H1 (cell line): Measurements from ENCODE around the gene KRT10.

ENCODE experiments used
- BRCA1 ChIP-seq: IDR thresholded peaks from 2 replicates; pipeline ENCODE4 v1.6.1; 2012; ENCODE audit warnings: low read depth, low read length, improper control_type of control experiment
- CREB1 ChIP-seq: IDR thresholded peaks from 2 replicates; pipeline ENCODE4 v1.6.1; 2012; ENCODE audit warnings: inconsistent platforms
- EZH2 ChIP-seq: fragments of 200-600 bp; sonication (generic); IDR thresholded peaks from 2 replicates; pipeline ENCODE4 v1.7.1; 2012; ENCODE audit warnings: low read depth, mild to moderate bottlenecking, moderate library complexity, low read length, inconsistent platforms; ENCODE audit not compliant: severe bottlenecking
- GTF2F1 ChIP-seq: IDR thresholded peaks from 2 replicates; pipeline ENCODE4 v1.6.1; 2012; ENCODE audit warnings: low read depth, low read length, improper control_type of control experiment, borderline replicate concordance
- MAFK ChIP-seq: IDR thresholded peaks from 2 replicates; pipeline ENCODE4 v1.6.1; 2012; ENCODE audit warnings: low read depth, mild to moderate bottlenecking, improper control_type of control experiment, low read length
- PHF8 ChIP-seq: fragments of 200-600 bp; sonication (generic); conservative IDR thresholded peaks from 2 replicates; pipeline ENCODE4 v1.7.1; 2012; ENCODE audit warnings: low read depth, mild to moderate bottlenecking, inconsistent platforms, low read length, moderate library complexity
- POLR2A ChIP-seq, 2 experiments: IDR thresholded peaks; 1 replicate in 1 of 2; 2 replicates in 1 of 2; pipeline ENCODE4 v1.6.1; 2011; ENCODE audit warnings: low read depth in 2 of 2, low read length in 2 of 2, mild to moderate bottlenecking in 2 of 2; ENCODE audit errors: control extremely low read depth in 1 of 2
- YY1 ChIP-seq: IDR thresholded peaks from 2 replicates; pipeline ENCODE4 v1.6.1; 2011; ENCODE audit warnings: low read depth, mild to moderate bottlenecking, low read length
- TF ChIP-seq, protein P1 (sequence below), 3 experiments: IDR thresholded peaks; 1 replicate in 2 of 3; 2 replicates in 1 of 3; pipeline versions ENCODE4 v1.5.1 to v1.6.1; 2011; ENCODE audit warnings: low read length in 3 of 3, mild to moderate bottlenecking in 3 of 3, inconsistent platforms in 2 of 3, low read depth in 1 of 3, moderate library complexity in 1 of 3; ENCODE audit not compliant: insufficient read depth in 1 of 3; ENCODE audit errors: control extremely low read depth in 1 of 3
- TF ChIP-seq, protein P2 (sequence below): IDR thresholded peaks from 2 replicates; pipeline ENCODE4 v1.6.1; 2011; ENCODE audit warnings: low read length, improper control_type of control experiment
- TF ChIP-seq, protein P3 (sequence below): fragments of 300-600 bp; sonication (generic); IDR thresholded peaks from 2 replicates; pipeline ENCODE4 v1.7.1; 2012; ENCODE audit warnings: low read length, moderate library complexity, mild to moderate bottlenecking, inconsistent platforms; ENCODE audit not compliant: insufficient replicate concordance

DNA sequence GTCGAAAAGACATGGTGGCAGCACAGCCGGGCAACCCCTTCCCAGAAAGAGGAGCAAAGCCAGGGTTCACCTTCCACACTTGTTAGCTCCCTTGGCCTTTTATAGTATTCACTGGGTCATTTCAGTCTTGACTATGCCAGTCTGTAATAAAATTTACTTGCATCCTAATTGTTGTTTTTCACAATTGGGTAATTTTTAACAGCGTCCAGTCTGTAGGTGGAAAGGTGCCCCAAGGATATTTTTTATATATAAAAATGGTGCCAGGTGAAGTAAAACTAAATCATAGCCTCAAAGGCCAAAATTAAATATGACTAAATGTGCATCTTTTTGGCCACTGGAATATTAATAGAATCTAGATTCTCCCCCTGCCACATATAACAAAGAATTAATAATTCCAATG, 50.3 kb downstream of the KRT10 start, which contains the start of gene KRT26:
- no peak for TF ChIP-seq CREB1
- no peak for TF ChIP-seq EZH2
- TF ChIP-seq PHF8 = no peak
- no peak for TF ChIP-seq YY1
- no peak for TF ChIP-seq POLR2A (IDR thresholded peaks at IDR 0.05; ENCODE audit: control extremely low read depth in 1 of 2, low read depth in 2 of 2, low read length in 2 of 2)
- no peak for TF ChIP-seq MAFK
- TF ChIP-seq, protein P1, sequence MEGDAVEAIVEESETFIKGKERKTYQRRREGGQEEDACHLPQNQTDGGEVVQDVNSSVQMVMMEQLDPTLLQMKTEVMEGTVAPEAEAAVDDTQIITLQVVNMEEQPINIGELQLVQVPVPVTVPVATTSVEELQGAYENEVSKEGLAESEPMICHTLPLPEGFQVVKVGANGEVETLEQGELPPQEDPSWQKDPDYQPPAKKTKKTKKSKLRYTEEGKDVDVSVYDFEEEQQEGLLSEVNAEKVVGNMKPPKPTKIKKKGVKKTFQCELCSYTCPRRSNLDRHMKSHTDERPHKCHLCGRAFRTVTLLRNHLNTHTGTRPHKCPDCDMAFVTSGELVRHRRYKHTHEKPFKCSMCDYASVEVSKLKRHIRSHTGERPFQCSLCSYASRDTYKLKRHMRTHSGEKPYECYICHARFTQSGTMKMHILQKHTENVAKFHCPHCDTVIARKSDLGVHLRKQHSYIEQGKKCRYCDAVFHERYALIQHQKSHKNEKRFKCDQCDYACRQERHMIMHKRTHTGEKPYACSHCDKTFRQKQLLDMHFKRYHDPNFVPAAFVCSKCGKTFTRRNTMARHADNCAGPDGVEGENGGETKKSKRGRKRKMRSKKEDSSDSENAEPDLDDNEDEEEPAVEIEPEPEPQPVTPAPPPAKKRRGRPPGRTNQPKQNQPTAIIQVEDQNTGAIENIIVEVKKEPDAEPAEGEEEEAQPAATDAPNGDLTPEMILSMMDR (IDR thresholded peaks at IDR 0.05; ENCODE audit: control extremely low read depth in 1 of 3, insufficient read depth in 1 of 3, low read depth in 1 of 3, low read length in 3 of 3) = no peak
- no peak for TF ChIP-seq BRCA1
- TF ChIP-seq, protein P2, sequence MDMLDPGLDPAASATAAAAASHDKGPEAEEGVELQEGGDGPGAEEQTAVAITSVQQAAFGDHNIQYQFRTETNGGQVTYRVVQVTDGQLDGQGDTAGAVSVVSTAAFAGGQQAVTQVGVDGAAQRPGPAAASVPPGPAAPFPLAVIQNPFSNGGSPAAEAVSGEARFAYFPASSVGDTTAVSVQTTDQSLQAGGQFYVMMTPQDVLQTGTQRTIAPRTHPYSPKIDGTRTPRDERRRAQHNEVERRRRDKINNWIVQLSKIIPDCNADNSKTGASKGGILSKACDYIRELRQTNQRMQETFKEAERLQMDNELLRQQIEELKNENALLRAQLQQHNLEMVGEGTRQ = no peak
- no peak for TF ChIP-seq GTF2F1
- TF ChIP-seq, protein P3, sequence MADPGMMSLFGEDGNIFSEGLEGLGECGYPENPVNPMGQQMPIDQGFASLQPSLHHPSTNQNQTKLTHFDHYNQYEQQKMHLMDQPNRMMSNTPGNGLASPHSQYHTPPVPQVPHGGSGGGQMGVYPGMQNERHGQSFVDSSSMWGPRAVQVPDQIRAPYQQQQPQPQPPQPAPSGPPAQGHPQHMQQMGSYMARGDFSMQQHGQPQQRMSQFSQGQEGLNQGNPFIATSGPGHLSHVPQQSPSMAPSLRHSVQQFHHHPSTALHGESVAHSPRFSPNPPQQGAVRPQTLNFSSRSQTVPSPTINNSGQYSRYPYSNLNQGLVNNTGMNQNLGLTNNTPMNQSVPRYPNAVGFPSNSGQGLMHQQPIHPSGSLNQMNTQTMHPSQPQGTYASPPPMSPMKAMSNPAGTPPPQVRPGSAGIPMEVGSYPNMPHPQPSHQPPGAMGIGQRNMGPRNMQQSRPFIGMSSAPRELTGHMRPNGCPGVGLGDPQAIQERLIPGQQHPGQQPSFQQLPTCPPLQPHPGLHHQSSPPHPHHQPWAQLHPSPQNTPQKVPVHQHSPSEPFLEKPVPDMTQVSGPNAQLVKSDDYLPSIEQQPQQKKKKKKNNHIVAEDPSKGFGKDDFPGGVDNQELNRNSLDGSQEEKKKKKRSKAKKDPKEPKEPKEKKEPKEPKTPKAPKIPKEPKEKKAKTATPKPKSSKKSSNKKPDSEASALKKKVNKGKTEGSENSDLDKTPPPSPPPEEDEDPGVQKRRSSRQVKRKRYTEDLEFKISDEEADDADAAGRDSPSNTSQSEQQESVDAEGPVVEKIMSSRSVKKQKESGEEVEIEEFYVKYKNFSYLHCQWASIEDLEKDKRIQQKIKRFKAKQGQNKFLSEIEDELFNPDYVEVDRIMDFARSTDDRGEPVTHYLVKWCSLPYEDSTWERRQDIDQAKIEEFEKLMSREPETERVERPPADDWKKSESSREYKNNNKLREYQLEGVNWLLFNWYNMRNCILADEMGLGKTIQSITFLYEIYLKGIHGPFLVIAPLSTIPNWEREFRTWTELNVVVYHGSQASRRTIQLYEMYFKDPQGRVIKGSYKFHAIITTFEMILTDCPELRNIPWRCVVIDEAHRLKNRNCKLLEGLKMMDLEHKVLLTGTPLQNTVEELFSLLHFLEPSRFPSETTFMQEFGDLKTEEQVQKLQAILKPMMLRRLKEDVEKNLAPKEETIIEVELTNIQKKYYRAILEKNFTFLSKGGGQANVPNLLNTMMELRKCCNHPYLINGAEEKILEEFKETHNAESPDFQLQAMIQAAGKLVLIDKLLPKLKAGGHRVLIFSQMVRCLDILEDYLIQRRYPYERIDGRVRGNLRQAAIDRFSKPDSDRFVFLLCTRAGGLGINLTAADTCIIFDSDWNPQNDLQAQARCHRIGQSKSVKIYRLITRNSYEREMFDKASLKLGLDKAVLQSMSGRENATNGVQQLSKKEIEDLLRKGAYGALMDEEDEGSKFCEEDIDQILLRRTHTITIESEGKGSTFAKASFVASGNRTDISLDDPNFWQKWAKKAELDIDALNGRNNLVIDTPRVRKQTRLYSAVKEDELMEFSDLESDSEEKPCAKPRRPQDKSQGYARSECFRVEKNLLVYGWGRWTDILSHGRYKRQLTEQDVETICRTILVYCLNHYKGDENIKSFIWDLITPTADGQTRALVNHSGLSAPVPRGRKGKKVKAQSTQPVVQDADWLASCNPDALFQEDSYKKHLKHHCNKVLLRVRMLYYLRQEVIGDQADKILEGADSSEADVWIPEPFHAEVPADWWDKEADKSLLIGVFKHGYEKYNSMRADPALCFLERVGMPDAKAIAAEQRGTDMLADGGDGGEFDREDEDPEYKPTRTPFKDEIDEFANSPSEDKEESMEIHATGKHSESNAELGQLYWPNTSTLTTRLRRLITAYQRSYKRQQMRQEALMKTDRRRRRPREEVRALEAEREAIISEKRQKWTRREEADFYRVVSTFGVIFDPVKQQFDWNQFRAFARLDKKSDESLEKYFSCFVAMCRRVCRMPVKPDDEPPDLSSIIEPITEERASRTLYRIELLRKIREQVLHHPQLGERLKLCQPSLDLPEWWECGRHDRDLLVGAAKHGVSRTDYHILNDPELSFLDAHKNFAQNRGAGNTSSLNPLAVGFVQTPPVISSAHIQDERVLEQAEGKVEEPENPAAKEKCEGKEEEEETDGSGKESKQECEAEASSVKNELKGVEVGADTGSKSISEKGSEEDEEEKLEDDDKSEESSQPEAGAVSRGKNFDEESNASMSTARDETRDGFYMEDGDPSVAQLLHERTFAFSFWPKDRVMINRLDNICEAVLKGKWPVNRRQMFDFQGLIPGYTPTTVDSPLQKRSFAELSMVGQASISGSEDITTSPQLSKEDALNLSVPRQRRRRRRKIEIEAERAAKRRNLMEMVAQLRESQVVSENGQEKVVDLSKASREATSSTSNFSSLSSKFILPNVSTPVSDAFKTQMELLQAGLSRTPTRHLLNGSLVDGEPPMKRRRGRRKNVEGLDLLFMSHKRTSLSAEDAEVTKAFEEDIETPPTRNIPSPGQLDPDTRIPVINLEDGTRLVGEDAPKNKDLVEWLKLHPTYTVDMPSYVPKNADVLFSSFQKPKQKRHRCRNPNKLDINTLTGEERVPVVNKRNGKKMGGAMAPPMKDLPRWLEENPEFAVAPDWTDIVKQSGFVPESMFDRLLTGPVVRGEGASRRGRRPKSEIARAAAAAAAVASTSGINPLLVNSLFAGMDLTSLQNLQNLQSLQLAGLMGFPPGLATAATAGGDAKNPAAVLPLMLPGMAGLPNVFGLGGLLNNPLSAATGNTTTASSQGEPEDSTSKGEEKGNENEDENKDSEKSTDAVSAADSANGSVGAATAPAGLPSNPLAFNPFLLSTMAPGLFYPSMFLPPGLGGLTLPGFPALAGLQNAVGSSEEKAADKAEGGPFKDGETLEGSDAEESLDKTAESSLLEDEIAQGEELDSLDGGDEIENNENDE = no peak
